Neuronal stem cell (in vitro differentiated cells): ENCODE data around the gene RUFY4.
"Not testable (repeated sequence)": the region's sequence is repeated elsewhere in the genome, so short reads cannot be mapped to it uniquely, and the experiment has no call there.

ENCODE experiments used
- DNase-seq: peaks from one replicate; pipeline ENCODE4 v3.0.0-alpha.2; 2013; ENCODE audit warnings: low spot score
- H2AFZ ChIP-seq: one replicate; pipeline ENCODE4 v1.6.1; 2013; ENCODE audit warnings: mild to moderate bottlenecking, low read length, inconsistent platforms
- H2AK5ac ChIP-seq: 2 replicates; pipeline ENCODE4 v1.6.1; 2013; ENCODE audit warnings: low read depth, mild to moderate bottlenecking, inconsistent platforms, low read length, moderate library complexity, mixed read lengths
- H2BK120ac ChIP-seq: 2 replicates; pipeline ENCODE4 v1.6.1; 2013; ENCODE audit warnings: low read depth, mild to moderate bottlenecking, inconsistent platforms, low read length, moderate library complexity, mixed read lengths
- H2BK12ac ChIP-seq: one replicate; pipeline ENCODE4 v1.6.1; 2013; ENCODE audit warnings: low read length, inconsistent platforms
- H2BK15ac ChIP-seq: 2 replicates; pipeline ENCODE4 v1.6.1; 2013; ENCODE audit warnings: mild to moderate bottlenecking, low read length, inconsistent platforms, mixed read lengths
- H2BK5ac ChIP-seq: one replicate; pipeline ENCODE4 v1.6.1; 2013; ENCODE audit warnings: inconsistent platforms, mild to moderate bottlenecking, low read length, moderate library complexity
- H3K14ac ChIP-seq: one replicate; pipeline ENCODE4 v1.6.1; 2013; ENCODE audit warnings: low read length, inconsistent platforms
- H3K18ac ChIP-seq: 2 replicates; pipeline ENCODE4 v1.6.1; 2013; ENCODE audit warnings: low read length, inconsistent platforms
- H3K23ac ChIP-seq: 2 replicates; pipeline ENCODE4 v1.6.1; 2013; ENCODE audit warnings: low read depth, mild to moderate bottlenecking, mixed read lengths, low read length, inconsistent platforms; ENCODE audit not compliant: poor library complexity
- H3K27ac ChIP-seq: replicated peaks from 3 replicates; pipeline ENCODE4 v1.5.1; 2013; ENCODE audit warnings: low read length, inconsistent platforms
- H3K27me3 ChIP-seq, 3 experiments: 2 replicates each; pipeline ENCODE4 v1.6.1; 2013; ENCODE audit warnings: low read length in 3 of 3, mild to moderate bottlenecking in 2 of 3, inconsistent platforms in 1 of 3, low read depth in 1 of 3, mixed read lengths in 1 of 3, moderate library complexity in 1 of 3; ENCODE audit not compliant: control insufficient read depth in 3 of 3, insufficient read depth in 3 of 3
- H3K36me3 ChIP-seq, 2 donors: replicated peaks in 1 of 2; 2 replicates each; pipeline ENCODE4 v1.6.1; 2013; ENCODE audit warnings: low read length in 2 of 2; ENCODE audit not compliant: control insufficient read depth in 2 of 2, insufficient read depth in 2 of 2
- H3K4ac ChIP-seq: 2 replicates; pipeline ENCODE4 v1.6.1; 2013; ENCODE audit warnings: inconsistent platforms, mild to moderate bottlenecking, low read length, moderate library complexity
- H3K4me1 ChIP-seq, 2 donors: 1 replicate in 1 of 2; 2 replicates in 1 of 2; pipeline ENCODE4 v1.6.1; 2013; ENCODE audit warnings: low read length in 2 of 2, low read depth in 1 of 2; ENCODE audit not compliant: control insufficient read depth in 2 of 2, insufficient read depth in 1 of 2
- H3K4me2 ChIP-seq: one replicate; pipeline ENCODE4 v1.6.1; 2013; ENCODE audit warnings: mild to moderate bottlenecking, low read length, inconsistent platforms; ENCODE audit not compliant: insufficient read depth, poor library complexity, severe bottlenecking
- H3K4me3 ChIP-seq, 2 donors: 2 replicates each; pipeline ENCODE4 v1.5.1; 2013; ENCODE audit warnings: low read length in 2 of 2, mild to moderate bottlenecking in 2 of 2, inconsistent platforms in 1 of 2, moderate library complexity in 1 of 2
- H3K79me1 ChIP-seq: one replicate; pipeline ENCODE4 v1.6.1; 2013; ENCODE audit warnings: low read depth, mild to moderate bottlenecking, inconsistent platforms, low read length, moderate library complexity
- H3K9ac ChIP-seq: one replicate; pipeline ENCODE4 v1.6.1; 2013; ENCODE audit warnings: mild to moderate bottlenecking, low read depth, low read length, inconsistent platforms; ENCODE audit not compliant: poor library complexity
- H3K9me3 ChIP-seq, 2 donors: replicated peaks in 1 of 2; 2 replicates each; pipeline versions ENCODE3 to v1.6.1; 2013; ENCODE audit warnings: low read length in 2 of 2, mild to moderate bottlenecking in 2 of 2, inconsistent platforms in 1 of 2, low read depth in 1 of 2, mixed read lengths in 1 of 2, moderate library complexity in 1 of 2; ENCODE audit not compliant: control insufficient read depth in 2 of 2, insufficient read depth in 1 of 2
- H4K8ac ChIP-seq: one replicate; pipeline ENCODE4 v1.6.1; 2013; ENCODE audit warnings: low read depth, mild to moderate bottlenecking, inconsistent platforms, low read length, moderate library complexity
- H4K91ac ChIP-seq: one replicate; pipeline ENCODE4 v1.6.1; 2013; ENCODE audit warnings: low read length, low read depth, mild to moderate bottlenecking, inconsistent platforms; ENCODE audit not compliant: poor library complexity
- WGBS, 2 donors: extraction: QIAGEN DNeasy Blood & Tissue Kit; methylation state at CpG; one replicate each; pipeline ENCODE4 v1.1.7; 2013; ENCODE audit warnings: missing lambda C conversion rate in 2 of 2, mixed read lengths in 1 of 2; ENCODE audit not compliant: insufficient read length in 2 of 2, insufficient replicate concordance in 1 of 2; ENCODE audit errors: extremely low coverage in 2 of 2; 5-methylcytosine and 5-hydroxymethylcytosine counted together

The RUFY4 gene

DNA sequence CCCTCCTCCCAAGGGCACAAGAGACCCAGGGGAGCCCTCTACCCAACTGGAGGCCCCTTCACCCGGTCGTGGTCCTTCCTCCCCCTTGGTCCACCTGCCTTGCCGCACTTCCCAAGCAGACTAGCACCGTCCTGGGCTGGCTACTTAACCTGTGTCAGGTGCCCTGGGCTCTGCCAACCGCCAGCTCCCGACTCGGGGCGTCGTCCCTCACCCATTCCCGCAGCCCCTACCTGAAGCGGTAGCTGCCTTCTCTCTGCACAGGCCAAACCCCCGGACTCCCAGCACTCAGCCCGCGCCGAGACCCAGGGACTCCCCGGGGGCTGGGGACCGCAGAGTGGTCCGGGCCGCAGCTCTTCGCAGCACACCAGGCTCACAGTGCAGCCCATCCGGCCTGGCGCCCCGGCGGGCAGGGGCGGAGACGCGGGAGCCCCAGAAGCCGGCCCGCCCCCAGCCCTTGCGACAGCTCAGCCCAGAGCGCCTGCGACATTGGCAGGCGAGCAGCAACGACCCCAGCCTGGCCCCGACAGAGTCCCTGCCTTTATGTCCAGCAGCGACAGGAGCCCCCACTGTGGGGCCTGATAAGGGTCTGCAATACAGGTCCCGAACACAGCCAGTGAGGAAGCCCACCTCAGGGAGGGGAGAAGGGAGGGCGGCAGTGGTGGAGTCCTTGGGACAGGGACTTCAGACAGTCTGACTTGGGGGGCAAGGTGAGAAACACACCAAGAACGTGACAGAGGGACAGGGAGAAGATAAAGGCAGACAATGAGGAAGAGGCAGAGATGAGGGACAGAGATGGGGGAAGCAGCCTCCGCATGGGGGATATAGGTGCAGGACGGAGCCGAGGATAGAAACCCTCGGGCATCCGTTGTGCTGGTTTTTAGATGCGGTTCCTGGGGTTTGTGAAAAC, 35.2 kb upstream of the RUFY4 start:
- H3K23ac ChIP-seq: peak overlapping the region; percentile 18
- H4K8ac ChIP-seq: no peak overlapping the region
- peaks cover 6 to 44% (median 23%) of the 10 kb centered on the region in 3 experiments for H3K27me3 ChIP-seq
- H2BK15ac ChIP-seq: peak overlapping the region; percentile 84
- no peaks in the 10 kb centered on the region for H3K36me3 ChIP-seq
- no peak overlapping the region for H3K14ac ChIP-seq
- no peak overlapping the region for H3K4ac ChIP-seq
- H2BK12ac ChIP-seq: peak overlapping the region; percentile 23
- H3K9ac ChIP-seq: peak overlapping the region; percentile 86
- WGBS, 2 donors: no CpG with 5 or more reads among the region's 45 CpGs
- H2AFZ ChIP-seq: peak overlapping the region; percentile 67
- H3K27ac ChIP-seq: no peak overlapping the region
- DNase-seq: no peak
- peaks cover 2% of the 10 kb centered on the region for H3K79me1 ChIP-seq
- no peak overlapping the region for H2BK120ac ChIP-seq
- H3K18ac ChIP-seq: peak overlapping the region; percentile 53
- no peaks in the 10 kb centered on the region for H3K9me3 ChIP-seq
- H4K91ac ChIP-seq: no peak overlapping the region
- peaks cover 0 to 4% of the 10 kb centered on the region in 2 donors for H3K4me1 ChIP-seq
- peak overlapping the region in 1 of 2 donors; percentile 59 for H3K4me3 ChIP-seq
- H3K4me2 ChIP-seq: peak overlapping the region; percentile 59
- H2AK5ac ChIP-seq: peak overlapping the region; percentile 85
- no peak overlapping the region for H2BK5ac ChIP-seq

DNA sequence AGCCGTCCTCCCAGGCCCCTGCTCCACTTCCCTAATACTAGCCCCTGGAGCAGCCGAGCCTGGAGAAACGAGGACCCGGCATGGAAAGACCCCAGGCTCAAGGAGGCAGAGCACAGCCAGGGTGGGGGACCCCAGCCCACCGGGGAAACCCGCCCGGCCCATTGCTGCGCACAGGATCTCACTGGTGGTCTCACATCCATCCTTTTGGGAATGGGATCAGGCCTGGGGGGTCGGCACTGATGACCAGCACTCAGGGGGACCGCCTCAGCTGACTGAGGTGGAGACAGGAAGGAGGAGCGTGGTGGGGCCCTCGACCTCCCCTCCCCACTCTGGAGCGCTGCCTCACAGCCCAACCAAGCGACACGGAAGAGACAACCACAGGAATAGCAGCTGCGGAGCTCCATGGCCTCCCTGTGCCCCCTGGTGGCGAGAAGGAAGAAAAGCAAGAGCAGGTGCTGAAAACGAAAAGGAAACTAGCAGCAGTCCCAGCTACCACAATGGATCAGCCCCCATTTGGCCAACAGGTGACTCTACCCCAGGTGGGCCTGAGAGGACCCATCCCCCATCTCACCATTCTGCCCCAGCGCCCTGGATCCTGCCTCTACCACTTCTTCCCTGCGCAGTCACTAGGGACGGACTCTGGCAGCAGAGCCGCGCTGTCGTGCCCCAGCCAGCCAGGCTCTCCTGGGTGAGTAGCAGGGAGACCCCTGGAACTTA, 34.4 kb upstream of the RUFY4 start:
- Histone ChIP-seq H3K18ac (peak overlapping the region; percentile 77), H4K8ac (peak overlapping the region; percentile 92), H2AFZ (peak overlapping the region; percentile 67), H3K4me2 (peak overlapping the region; percentile 59), H2BK15ac (peak overlapping the region; percentile 84), H3K4me3 (peak overlapping the region in 1 of 2 donors; percentile 31), H3K27me3 (peaks cover 6 to 43% (median 23%) of the 10 kb centered on the region in 3 experiments)
- no CpG with 5 or more reads among the region's 24 CpGs for WGBS, 2 donors
- not testable (repeated sequence) for H3K23ac ChIP-seq, H3K27ac ChIP-seq, H2BK5ac ChIP-seq, H2AK5ac ChIP-seq, H3K4me1 ChIP-seq, H3K4ac ChIP-seq, H3K9me3 ChIP-seq, H3K14ac ChIP-seq, H2BK120ac ChIP-seq, H4K91ac ChIP-seq, H2BK12ac ChIP-seq, H3K79me1 ChIP-seq, H3K36me3 ChIP-seq, H3K9ac ChIP-seq
- peak; percentile 49 for DNase-seq

DNA sequence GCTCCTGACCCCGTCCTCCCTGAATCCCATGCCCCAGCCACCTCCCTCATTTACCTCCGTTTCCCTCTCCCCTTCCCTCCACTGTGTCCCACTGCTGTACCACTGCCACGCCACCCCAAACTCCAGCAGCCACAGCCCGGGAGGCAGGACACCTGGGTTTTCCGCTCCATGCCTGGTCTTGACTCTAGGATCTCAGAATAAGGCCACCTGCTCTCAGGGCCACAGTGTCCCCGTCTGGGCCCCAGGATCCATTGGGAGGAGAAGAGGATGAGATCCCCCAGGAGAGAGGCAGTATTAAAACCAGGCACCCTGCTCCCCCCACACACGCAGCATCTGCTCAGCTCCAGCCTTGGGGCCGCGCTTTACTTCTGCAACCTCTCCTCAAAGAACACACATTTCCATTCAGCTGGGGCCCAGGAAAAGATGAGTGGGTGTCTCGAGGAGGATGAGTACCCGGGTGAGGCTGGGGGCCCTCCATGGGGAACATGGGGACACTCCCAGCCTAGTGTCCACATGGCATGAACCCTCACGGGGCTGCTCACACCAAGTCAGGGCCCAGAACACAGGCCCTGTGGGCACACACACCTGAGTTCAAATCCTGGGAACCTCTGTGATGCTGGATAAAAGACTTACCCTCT, 33.5 kb upstream of the RUFY4 start:
- Histone ChIP-seq H2BK15ac (no peak overlapping the region), H2AFZ (no peak overlapping the region), H2AK5ac (peak overlapping the region; percentile 29), H4K91ac (peak overlapping the region; percentile 35), H3K4me2 (no peak overlapping the region), H4K8ac (no peak overlapping the region), H3K14ac (no peak overlapping the region), H2BK120ac (no peak overlapping the region), H3K36me3 (no peaks in the 10 kb centered on the region), H3K4ac (no peak overlapping the region), H3K4me1 (peaks cover 0 to 4% of the 10 kb centered on the region in 2 donors), H3K18ac (no peak overlapping the region), H3K27ac (no peak overlapping the region), H3K23ac (peak overlapping the region; percentile 45), H2BK12ac (no peak overlapping the region), H3K9me3 (no peaks in the 10 kb centered on the region), H3K79me1 (peaks cover 2% of the 10 kb centered on the region), H3K4me3 (no peak overlapping the region), H2BK5ac (no peak overlapping the region), H3K9ac (no peak overlapping the region), H3K27me3 (peaks cover 6 to 37% (median 23%) of the 10 kb centered on the region in 3 experiments)
- DNase-seq: no peak
- whole genome bisulfite sequencing, 2 donors: no CpG with 5 or more reads among the region's 12 CpGs
